ENCODE data around the gene UBE2O. TPM values are rescaled to one million over a fixed set of nuclear protein-coding genes. Genes with fewer than 3 reads are reported as not detected.
A peak's percentile ranks its signal among the peaks of the same experiment; 100 is the strongest.

The UBE2O gene
- total RNA-seq, 2 experiments from 2014 or later: 31.3 to 31.4 TPM

GRCh38 chr17:76379646-76380376 lies 73.1 kb downstream of the UBE2O start:
- H3K4me1 Mint-ChIP-seq: peaks cover 2% of the 10 kb centered on the region
- no peak overlapping the region for H3K4me3 Mint-ChIP-seq
- POLR2A ChIA-PET: interaction anchor here (1.1 kb wide), 1 partner anchor 27 kb away, joined by 5 read pairs; no protein-coding TSS in a partner anchor
- ATAC-seq (ENCODE audit: low read depth): no peak
- DNase-seq: no peak
- H3K27me3 Mint-ChIP-seq: peaks cover 3% of the 10 kb centered on the region
- H3K9me3 Mint-ChIP-seq: no peaks in the 10 kb centered on the region
- no peaks in the 10 kb centered on the region for H3K36me3 Mint-ChIP-seq
- H3K27ac Mint-ChIP-seq: no peak overlapping the region

- H3K4me3 Mint-ChIP-seq: no peak overlapping the region
- H3K27me3 Mint-ChIP-seq: peaks cover 3% of the 10 kb centered on the region
- no peak overlapping the region for H3K27ac Mint-ChIP-seq
- peaks cover 2% of the 10 kb centered on the region for H3K4me1 Mint-ChIP-seq
- no peaks in the 10 kb centered on the region for H3K9me3 Mint-ChIP-seq
- H3K36me3 Mint-ChIP-seq: no peaks in the 10 kb centered on the region
- no peak for ATAC-seq (ENCODE audit: low read depth)
- DNase-seq: no peak
- POLR2A ChIA-PET: no interaction called here
These were observed 73.7 kb downstream of the UBE2O start for GRCh38 chr17:76379275-76379641.

DNA sequence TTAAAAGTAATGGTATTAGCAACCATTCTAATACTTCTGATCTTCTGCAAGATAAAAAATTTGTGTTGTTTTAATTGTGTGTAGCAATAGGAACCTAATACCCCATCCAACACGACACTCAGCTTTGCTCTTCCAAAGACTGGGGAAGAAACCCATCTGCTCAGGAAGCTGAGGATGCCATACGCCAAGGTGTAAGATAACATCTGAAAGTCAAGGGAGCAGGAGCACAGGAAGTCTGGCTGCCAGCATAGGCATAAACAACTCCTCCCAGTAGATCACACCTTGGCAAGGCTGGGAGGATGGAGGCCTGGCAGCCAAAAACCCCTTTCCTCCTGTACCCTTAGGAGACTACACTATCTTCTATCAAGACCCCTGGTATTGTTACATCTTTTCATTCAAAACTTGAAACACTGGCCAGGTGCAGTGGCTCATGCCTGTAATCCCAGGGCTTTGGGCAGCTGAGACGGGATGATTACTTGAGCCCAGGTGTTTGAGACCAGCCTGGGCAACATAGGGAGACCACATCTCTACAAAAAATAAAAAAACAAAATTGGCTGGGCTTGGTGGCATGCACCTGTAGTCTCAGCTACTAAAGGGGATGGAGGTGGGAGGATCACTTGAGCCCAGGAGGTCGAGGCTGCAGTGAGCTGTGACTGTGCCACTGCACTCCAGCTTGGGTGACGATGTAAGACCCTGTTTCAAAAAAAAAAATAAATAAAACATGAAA lies 74.2 kb downstream of the UBE2O start:
- H3K27ac Mint-ChIP-seq: no peak overlapping the region
- H3K27me3 Mint-ChIP-seq: peaks cover 3% of the 10 kb centered on the region
- POLR2A ChIA-PET: no interaction called here
- peaks cover 2% of the 10 kb centered on the region for H3K4me1 Mint-ChIP-seq
- H3K4me3 Mint-ChIP-seq: no peak overlapping the region
- H3K9me3 Mint-ChIP-seq: no peaks in the 10 kb centered on the region
- no peak for ATAC-seq (ENCODE audit: low read depth)
- DNase-seq: no peak
- H3K36me3 Mint-ChIP-seq: no peaks in the 10 kb centered on the region

DNA sequence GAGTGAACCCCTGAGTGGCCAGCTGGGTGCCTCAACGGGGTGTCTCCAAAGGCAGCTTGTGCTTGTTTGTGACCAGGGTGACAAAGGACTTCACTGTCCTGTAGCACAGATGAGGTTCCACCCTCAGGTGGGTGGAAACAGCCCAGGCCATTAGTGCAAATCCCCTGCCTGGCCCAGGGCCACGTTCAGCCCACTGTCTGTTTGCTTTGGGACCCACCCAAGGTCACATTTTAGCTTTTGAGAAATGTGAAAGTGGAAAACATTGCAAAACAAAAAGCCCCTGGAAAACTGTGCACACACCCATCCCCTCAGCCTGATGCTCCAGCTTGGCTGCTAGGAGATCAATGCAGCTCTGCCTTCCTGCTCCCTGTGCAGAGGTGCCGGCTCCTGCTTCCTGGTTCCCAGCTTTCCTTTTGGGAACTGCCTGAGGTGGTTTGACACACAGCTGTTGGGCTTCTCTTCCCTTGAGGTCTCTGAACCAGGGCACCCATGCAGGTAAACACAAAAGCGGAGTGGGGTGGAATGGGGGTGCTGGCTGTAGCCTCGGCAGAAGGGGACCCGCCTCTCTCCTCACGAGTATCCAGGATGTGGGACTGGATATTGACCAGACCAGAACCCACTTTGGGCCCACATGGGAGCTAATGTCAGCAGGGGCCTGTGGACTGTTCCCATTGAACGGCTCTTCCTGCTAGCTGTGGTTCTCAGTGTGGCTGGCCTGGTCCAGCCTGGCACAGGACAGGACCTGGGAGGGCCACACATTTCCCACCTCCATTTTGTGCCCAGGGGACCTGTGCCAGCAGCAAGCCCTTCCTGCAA lies 76.4 kb downstream of the UBE2O start:
- Mint-ChIP-seq H3K9me3 (no peaks in the 10 kb centered on the region), H3K27me3 (peaks cover 5% of the 10 kb centered on the region), H3K36me3 (no peaks in the 10 kb centered on the region), H3K4me1 (no peaks in the 10 kb centered on the region), H3K4me3 (no peak overlapping the region), H3K27ac (no peak overlapping the region)
- POLR2A ChIA-PET: no interaction called here
- ATAC-seq (ENCODE audit: low read depth) (no peak), DNase-seq (no peak)

GRCh38 chr17:76371656-76372628 lies 81.0 kb downstream of the UBE2O start:
- no peak overlapping the region for H3K4me3 Mint-ChIP-seq
- DNase-seq (no peak), ATAC-seq (ENCODE audit: low read depth) (no peak)
- H3K9me3 Mint-ChIP-seq: no peaks in the 10 kb centered on the region
- H3K36me3 Mint-ChIP-seq: no peaks in the 10 kb centered on the region
- no peaks in the 10 kb centered on the region for H3K4me1 Mint-ChIP-seq
- H3K27me3 Mint-ChIP-seq: peaks cover 5% of the 10 kb centered on the region
- no peak overlapping the region for H3K27ac Mint-ChIP-seq
- POLR2A ChIA-PET: interaction anchor here (0.6 to 0.7 kb wide), 5 partner anchors 9 to 455 kb away, joined by 3 to 9 read pairs (median 5); no protein-coding TSS in a partner anchor

DNA sequence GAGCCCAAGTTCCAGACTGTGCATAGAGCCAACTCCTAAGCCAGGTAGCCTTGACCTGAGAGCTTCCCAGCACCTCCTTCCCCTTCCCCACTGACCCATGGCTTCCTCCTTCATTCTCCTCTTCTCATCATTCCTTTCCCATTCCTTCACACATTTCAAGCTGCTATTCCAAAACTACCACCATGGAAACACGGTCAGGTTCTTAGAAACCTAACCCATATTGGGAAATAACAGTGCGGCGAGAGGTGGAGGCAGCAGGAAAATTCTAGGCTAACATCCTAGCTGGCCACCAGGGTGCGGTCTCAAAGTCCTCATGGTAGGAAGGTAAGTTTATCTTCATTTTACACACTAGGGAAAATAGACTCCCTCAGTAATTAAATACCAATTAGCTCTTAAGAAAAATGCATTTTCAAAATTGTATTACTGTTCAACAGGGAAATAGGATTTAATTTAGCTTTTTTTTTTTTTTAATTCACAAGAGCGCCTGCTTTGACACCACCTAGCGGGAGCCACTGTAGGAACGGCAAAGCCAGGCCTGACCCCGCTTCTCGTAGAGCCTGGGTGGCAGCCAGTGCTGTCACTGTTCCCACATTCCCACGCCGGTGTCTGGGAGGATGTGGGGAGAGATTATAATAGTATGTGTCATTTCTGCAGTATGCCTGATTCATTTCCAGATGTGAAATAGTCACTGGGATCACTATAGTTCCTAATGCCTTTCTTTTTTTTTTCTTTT lies 82.5 kb downstream of the UBE2O start:
- no peak overlapping the region for H3K4me3 Mint-ChIP-seq
- no peak for DNase-seq
- no peaks in the 10 kb centered on the region for H3K4me1 Mint-ChIP-seq
- ATAC-seq (ENCODE audit: low read depth): no peak
- H3K27me3 Mint-ChIP-seq: peaks cover 5% of the 10 kb centered on the region
- no peaks in the 10 kb centered on the region for H3K9me3 Mint-ChIP-seq
- H3K36me3 Mint-ChIP-seq: no peaks in the 10 kb centered on the region
- POLR2A ChIA-PET: interaction anchor here (1.4 kb wide), 1 partner anchor 14 kb away, joined by 3 read pairs; the partner anchor contains the start of gene SPHK1
- H3K27ac Mint-ChIP-seq: no peak overlapping the region

GRCh38 chr17:76369804-76370203 lies 83.1 kb downstream of the UBE2O start:
- Mint-ChIP-seq H3K27ac (no peak overlapping the region), H3K27me3 (peaks cover 5% of the 10 kb centered on the region), H3K4me1 (no peaks in the 10 kb centered on the region), H3K4me3 (no peak overlapping the region), H3K9me3 (no peaks in the 10 kb centered on the region), H3K36me3 (no peaks in the 10 kb centered on the region)
- no peak for DNase-seq
- POLR2A ChIA-PET: interaction anchor here (1.4 kb wide), 1 partner anchor 14 kb away, joined by 3 read pairs; the partner anchor contains the start of gene SPHK1
- ATAC-seq (ENCODE audit: low read depth): no peak

DNA sequence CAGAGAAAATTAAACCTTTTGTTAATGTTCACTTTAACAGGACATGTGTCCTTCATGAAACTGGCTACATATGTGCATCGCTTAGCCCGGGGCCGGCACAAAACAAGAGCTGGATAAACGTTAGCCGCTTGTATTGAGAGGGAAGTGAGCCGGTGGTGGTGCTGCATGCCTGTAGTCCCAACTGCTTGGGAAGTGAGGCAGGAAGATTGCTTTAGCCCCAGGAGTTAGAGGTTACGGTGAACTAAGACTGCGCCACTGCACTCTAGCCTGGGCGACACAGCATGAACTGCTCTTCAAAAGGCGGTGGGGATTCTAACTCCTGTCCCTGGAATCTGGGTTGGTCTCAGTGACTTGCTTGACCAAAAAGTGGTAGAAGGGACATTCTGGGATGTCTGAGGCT lies 83.6 kb downstream of the UBE2O start:
- Mint-ChIP-seq H3K9me3 (no peaks in the 10 kb centered on the region), H3K4me3 (no peak overlapping the region)
- POLR2A ChIA-PET: interaction anchor here (0.6 to 0.7 kb wide), 2 partner anchors 483 to 1761 kb away, joined by 3 read pairs; partner anchors contain the start of gene TMC8

DNA sequence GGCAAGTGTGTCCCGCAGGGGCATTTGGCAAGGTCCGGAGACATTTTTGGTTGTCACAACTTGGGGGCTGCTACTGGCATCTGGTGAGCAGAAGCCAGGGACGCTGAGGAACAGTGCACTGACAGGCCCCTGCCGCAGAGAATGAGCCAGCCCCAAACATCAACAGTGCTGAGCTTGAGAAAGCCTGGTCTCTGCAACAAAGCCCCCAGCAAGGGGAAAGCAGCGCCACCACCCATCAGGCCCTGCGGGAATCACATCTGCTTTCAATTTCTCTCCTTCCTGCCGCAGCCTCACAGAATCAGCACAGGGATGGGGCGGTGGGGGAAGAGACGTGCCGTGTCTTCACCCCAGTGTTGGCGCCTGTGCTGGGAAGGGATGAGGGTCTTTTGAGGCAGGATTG lies 84.4 kb downstream of the UBE2O start:
- peak overlapping the region; percentile 32 for H3K4me3 Mint-ChIP-seq

More for the DNA sequence above, 83.6 kb downstream of the UBE2O start:
- DNase-seq: no peak
- Mint-ChIP-seq H3K4me1 (no peaks in the 10 kb centered on the region), H3K36me3 (no peaks in the 10 kb centered on the region), H3K27ac (no peak overlapping the region), H3K27me3 (peaks cover 7% of the 10 kb centered on the region)
- ATAC-seq (ENCODE audit: low read depth): no peak

GRCh38 chr17:76367642-76368041 lies 85.3 kb downstream of the UBE2O start:
- no peak overlapping the region for H3K27ac Mint-ChIP-seq
- H3K4me3 Mint-ChIP-seq: no peak overlapping the region
- ATAC-seq (ENCODE audit: low read depth): no peak
- H3K9me3 Mint-ChIP-seq: no peaks in the 10 kb centered on the region
- no peaks in the 10 kb centered on the region for H3K36me3 Mint-ChIP-seq
- H3K27me3 Mint-ChIP-seq: peaks cover 4% of the 10 kb centered on the region
- H3K4me1 Mint-ChIP-seq: no peaks in the 10 kb centered on the region
- no peak for DNase-seq
- POLR2A ChIA-PET: interaction anchor here (1.5 kb wide), 1 partner anchor 17 kb away, joined by 4 read pairs; the partner anchor contains the start of gene SPHK1

More for the DNA sequence above, 84.4 kb downstream of the UBE2O start:
- Mint-ChIP-seq H3K27me3 (peaks cover 5% of the 10 kb centered on the region), H3K27ac (no peak overlapping the region), H3K9me3 (no peaks in the 10 kb centered on the region), H3K4me1 (no peaks in the 10 kb centered on the region), H3K36me3 (no peaks in the 10 kb centered on the region)
- ATAC-seq (ENCODE audit: low read depth) (no peak), DNase-seq (no peak)
- POLR2A ChIA-PET: interaction anchor here (0.7 to 1.5 kb wide), 2 partner anchors 16 to 1762 kb away, joined by 3 to 4 read pairs; partner anchors contain the start of genes SPHK1 and TMC8

DNA sequence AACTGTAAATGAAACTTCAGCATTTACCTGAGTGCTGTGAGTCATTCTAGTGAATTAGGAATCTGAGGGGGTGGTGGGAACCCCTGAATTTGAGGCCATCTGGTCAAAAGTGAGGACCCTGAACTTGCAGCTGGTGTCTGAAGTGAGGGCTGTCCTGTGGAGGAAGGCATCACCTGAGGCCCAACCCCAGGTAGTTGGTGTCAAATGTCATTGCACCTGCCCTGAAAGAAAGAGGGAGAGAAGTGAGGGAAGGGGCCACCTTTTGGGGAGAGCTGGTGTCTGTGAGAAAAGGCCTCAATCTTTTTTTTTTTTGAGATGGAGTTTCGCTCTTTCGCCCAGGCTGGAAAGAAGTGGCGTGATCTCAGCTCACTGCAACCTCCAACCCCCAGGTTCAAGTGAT lies 86.7 kb downstream of the UBE2O start:
- no peaks in the 10 kb centered on the region for H3K36me3 Mint-ChIP-seq
- H3K4me3 Mint-ChIP-seq: no peak overlapping the region
- no peak for ATAC-seq (ENCODE audit: low read depth)
- no peaks in the 10 kb centered on the region for H3K4me1 Mint-ChIP-seq
- H3K27ac Mint-ChIP-seq: no peak overlapping the region
- no peaks in the 10 kb centered on the region for H3K9me3 Mint-ChIP-seq
- POLR2A ChIA-PET: interaction anchor here (0.9 to 1.7 kb wide), 3 partner anchors 11 to 19 kb away, joined by 4 to 5 read pairs (median 4); partner anchors contain the start of gene PRPSAP1
- no peak for DNase-seq
- peaks cover 12% of the 10 kb centered on the region for H3K27me3 Mint-ChIP-seq
